Stimulated activated CD4-positive, alpha-beta T cell treated with anti-CD3 and anti-CD28 coated beads, Interleukin-1b, Interleukin-23, amount 100 ng/mL, for 48 hours (primary cell): ENCODE data around the gene COL4A2.
"Not testable (repeated sequence)": the region's sequence is repeated elsewhere in the genome, so short reads cannot be mapped to it uniquely, and the experiment has no call there.

Source experiments
- DNase-seq: peaks from one replicate; pipeline ENCODE4 v3.0.0-alpha.2; 2020

The COL4A2 gene

DNA sequence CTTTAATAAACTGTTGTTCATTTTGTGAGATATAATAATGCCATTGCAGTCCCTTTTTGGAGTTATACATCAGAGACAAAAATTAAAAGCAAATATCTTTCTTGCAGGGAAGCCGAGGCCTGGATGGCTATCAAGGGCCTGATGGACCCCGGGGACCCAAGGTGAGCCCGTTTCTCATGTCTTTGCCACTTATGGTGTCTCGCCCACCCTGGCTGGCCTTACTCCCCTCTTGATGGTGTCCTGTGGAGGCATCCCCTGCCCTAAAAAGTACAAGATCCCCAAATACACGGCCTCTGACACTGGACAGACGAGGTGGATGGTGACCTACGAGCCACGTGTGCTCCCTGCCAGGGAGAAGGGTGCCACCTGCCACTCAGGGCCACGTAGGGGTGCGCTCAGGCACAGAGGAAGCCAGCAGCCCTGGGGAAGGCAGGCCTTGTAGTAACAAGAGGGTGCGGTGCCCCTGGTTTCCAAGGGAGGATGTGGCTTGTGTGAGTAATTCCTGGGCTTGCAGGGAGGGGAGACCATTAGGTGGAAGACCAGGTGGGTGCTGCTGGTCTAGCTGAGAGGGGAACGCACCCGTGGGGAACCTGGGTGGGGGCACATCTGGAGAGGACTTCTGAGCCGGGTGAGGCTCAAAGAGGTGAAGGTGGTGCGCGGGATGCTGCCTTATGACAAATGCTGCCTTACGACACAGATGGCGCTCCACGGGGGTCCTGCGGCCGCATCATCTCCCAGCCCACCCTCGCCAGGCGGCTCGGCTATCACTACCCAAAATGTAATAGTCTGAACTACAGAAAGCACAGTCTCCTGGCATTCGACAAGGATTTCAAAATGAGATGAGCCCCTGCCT, 138.9 kb downstream of the COL4A2 start:
- no peak for DNase-seq

DNA sequence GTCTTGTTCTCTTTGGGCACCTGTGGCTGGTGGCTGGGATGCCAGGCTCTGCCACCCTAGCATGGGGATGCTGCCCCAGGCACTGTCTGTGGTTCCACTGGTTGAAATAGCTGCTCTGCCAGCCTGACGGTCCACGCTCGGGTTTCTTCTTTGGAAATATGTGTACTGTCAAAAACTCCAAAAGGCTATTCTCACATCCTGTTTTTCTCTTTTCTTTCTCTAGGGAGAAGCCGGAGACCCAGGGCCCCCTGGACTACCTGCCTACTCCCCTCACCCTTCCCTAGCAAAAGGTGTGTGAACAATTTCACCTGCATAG, 139.4 kb downstream of the COL4A2 start:
- DNase-seq: no peak

GRCh38 chr13:110447058-110447511, 140.0 kb downstream of the COL4A2 start:
- no peak for DNase-seq

DNA sequence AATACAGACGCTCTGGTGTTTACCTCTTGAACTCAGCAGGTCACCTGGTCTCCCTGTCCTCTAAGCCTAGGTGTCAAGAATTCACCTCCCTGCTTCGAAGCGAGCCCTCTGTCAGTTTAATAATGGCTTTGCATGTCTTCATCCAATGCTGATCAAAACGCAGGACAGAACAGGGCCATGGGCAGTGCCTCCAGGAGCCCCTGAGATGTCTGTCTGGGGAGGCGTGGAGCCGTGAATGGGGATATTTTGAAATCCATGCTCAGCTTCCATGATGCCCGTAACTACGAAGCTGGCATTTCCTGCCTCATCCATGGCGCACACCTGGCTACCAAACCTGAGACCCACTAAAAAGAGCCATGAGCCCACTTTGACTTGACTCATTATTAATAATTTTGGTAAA, 140.7 kb downstream of the COL4A2 start:
- no peak for DNase-seq

- DNase-seq: no peak
Observed at GRCh38 chr13:110448230-110448629, 141.1 kb downstream of the COL4A2 start.

GRCh38 chr13:110448677-110449076, 141.6 kb downstream of the COL4A2 start:
- no peak for DNase-seq

GRCh38 chr13:110449219-110450015, 142.3 kb downstream of the COL4A2 start:
- DNase-seq: no peak

DNA sequence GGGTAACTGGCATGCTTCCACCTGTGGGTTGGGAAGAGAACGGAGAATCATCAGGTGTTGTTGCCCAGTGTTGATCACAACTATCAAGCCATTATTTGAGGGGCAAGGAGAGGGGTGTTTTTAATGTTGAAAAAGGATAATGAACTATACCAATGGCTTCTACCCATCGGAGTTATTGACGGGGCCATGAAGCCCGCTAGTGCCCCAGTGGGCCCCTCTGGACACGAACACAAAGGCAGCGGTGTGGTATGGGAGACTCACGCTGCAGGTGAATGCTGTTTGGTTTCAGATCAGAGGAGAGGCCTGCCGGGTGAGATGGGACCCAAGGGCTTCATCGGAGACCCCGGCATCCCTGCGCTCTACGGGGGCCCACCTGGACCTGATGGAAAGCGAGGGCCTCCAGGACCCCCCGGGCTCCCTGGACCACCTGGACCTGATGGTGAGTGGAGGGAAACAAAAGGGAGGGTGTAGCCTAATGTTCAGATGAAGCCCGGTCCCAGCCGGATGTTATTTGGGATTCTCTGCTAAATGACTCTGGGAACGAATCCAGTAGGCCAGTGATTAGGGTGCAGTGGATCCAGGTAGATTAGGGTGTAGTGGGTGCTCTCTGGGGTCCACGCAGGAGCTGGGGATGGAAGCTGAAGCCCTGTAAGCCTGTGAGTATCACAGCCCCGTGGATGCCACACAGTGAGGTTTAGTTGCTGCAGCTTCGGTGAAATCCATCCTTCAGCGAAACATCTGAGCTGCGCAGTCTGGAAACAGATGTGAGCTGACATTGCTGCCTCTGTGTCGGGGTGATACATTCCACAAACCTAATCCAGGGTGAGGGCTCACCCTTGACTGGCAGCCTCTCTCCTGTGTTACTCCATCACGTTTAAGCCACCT, 143.2 kb downstream of the COL4A2 start:
- DNase-seq: no peak

- DNase-seq: no peak
Observed at GRCh38 chr13:110450941-110451730, 144.1 kb downstream of the COL4A2 start.

DNA sequence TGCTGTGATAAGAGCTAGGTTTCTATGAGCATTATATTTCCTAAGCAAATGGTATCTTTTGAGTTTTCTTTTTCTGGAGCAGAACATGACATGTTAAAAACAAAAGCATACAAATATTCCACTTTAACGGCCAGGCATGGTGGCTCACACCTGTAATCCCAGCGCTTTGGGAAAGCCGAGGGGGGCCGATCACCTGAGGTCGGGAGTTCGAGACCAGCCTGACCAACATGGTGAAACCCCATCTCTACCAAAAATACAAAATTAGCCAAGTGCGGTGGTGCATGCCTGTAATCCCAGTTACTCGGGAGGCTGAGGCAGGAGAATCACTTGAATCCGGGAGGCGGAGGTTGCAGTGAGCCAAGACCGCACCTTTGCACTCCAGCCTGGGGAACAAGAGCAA, 146.0 kb downstream of the COL4A2 start:
- not testable (repeated sequence) for DNase-seq

GRCh38 chr13:110453797-110454196, 146.7 kb downstream of the COL4A2 start:
- no peak for DNase-seq

GRCh38 chr13:110454227-110454859, 147.3 kb downstream of the COL4A2 start:
- no peak for DNase-seq

DNA sequence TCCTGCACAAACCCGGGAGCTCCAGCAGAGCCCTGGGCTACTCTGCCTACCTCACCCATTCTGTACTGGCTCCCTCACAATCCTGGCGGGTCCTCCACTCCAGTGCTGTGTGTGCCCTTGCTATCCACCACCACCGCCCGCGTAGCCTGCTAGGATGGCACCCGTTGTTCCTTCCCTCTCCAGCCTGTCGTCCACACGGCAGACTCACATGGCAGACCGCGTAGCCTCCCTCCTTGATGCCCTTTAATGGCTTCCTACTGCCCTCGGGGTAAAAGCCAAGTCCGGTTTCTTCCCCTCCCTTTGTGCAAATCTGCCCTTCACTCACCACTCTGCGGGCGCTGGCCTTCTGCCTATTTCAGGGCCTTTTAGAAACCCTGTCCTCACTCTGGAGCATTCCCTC, 147.9 kb downstream of the COL4A2 start:
- DNase-seq: no peak

- DNase-seq: no peak
Observed at GRCh38 chr13:110455444-110455843, 148.4 kb downstream of the COL4A2 start.

GRCh38 chr13:110455941-110456340, 148.9 kb downstream of the COL4A2 start:
- peak; percentile 71 for DNase-seq

- no peak for DNase-seq
Observed at GRCh38 chr13:110456550-110456949, 149.5 kb downstream of the COL4A2 start.

GRCh38 chr13:110457361-110457760, 150.3 kb downstream of the COL4A2 start:
- DNase-seq: no peak

DNA sequence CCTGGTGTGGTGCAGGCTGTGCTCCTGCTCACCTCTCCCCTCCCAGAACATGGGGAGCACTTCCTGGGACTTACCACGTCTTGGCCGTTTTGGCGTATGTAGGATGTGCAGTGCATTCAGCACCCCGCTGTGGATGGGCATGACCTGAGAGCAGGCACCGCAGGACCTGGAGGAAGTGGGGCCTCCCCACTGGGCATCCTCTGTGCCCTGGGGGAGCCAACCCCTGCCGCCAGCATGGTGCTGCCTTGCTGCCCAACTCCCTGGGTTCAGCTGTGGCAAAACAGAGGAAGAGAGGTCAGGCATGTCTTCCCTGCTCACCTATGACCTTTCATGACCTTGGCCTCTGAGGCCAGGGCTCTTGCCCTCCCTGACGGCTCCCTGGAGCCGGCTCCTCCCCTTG, 150.9 kb downstream of the COL4A2 start:
- DNase-seq: no peak

DNA sequence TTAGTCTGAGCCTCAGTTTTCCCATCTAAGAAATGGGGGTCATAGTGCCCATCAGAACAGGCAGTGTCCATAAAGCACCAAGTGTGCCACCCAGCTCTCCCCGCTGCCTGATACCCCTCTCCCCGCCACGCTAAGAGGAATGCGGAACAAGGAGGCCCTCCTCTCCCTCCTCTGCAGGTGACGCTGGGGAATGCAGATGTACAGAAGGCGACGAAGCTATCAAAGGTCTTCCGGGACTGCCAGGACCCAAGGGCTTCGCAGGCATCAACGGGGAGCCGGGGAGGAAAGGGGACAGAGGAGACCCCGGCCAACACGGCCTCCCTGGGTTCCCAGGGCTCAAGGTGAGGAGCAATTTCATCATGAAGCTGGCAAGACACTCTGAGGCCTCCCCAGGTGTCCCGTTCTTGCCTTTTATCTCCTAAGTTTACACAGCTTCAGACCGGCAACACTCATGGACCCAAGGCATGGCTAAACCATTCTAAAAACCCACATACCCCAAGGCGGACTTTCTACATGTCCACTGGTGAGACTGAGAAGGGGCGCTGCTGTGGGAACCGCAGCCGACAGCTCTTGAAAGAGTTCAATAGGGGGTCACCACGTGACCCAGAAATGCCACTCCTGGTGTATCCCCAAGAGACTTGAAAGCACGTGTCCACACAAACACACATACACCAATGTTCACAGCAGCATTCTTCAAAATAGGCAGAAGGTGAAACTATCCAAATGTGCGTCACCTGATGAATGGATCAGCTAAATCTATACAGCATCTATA, 151.7 kb downstream of the COL4A2 start:
- DNase-seq: no peak

GRCh38 chr13:110462091-110462490, 155.0 kb downstream of the COL4A2 start:
- no peak for DNase-seq

DNA sequence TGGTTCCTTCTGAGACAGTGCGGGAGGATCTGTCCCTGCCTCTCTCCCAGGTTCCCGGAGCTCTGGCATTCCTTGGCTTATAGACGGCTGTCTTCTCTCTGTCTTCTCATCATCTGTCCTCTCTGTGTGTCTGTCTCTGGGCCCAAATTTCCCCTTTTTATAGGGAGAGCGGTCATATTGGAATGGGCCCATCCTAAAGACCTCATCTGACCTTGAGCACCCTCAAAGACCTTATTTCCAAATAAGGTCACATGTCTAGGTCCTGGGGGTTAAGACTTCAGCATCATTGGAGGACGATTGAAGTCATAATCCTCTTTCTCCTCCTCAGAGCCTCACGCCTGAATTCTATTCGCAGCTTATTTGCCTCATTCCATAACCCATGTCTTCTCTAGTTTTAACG, 156.1 kb downstream of the COL4A2 start:
- DNase-seq: no peak
